ENCODE data around the gene BRICD5. TPM values are rescaled to one million over a fixed set of nuclear protein-coding genes. Genes with fewer than 3 reads are reported as not detected.

The BRICD5 gene
- total RNA-seq, 1 experiment from 2014 or later = 1.3 TPM

DNA sequence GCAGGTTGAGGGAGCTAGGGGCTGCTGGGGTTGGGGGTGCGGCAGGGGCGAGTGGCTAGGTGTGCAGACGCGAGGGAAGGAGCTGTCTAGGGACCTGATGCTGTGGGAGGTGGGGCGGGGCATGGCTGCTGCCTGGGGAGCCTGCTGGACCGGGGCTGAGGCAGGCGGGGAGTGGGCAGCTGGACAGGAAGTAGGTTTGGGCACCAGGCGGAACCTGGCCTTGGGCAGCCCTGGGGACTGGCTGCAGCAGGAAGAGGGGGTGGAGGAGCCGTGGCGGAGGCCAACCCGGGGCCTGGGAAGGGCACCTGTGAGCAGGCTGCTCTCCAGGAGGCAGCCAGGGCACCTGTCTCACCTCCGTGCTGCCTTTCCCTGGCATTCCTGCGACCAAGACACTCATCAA lies 19.7 kb upstream of the BRICD5 start:
- H3K36me3 ChIP-seq = peaks cover 80% of the 10 kb centered on the region
- no peak for DNase-seq
- no peaks in the 10 kb centered on the region for H3K27me3 ChIP-seq
- H3K4me3 ChIP-seq = no peak overlapping the region
- no peaks in the 10 kb centered on the region for H3K9me3 ChIP-seq

DNA sequence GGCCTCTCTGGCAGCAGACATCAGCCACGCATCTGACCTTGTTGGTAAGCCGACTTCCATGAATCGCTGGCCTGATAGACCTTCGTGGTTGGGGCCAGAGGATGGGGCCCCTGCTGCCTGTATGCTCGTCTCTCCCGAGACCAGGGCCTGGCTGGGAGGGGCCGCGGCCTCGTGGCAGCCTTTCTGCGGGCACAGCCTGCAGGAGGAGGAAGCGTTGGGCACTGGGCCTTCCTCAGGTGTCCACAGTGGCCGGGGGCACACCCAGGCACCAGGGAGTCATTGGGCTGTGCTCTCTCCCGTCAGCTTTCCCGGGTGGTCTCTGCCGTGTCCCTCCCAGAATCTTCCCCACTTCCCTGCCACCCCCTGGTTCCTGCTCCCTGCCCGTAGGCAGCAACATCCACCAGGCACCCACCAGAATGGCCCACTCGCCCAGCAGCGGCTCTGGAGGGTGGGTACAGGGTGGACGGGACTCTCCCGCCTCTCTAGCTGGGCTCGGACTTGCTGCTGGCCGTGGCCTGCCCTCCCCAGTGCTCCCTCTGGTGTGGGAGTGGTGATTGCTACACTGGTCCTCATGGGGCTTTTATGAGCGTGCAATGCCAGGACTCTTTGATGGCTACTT lies 19.1 kb upstream of the BRICD5 start:
- Histone ChIP-seq H3K9me3 (no peaks in the 10 kb centered on the region), H3K4me3 (no peak overlapping the region), H3K27me3 (no peaks in the 10 kb centered on the region), H3K36me3 (peaks cover 78% of the 10 kb centered on the region)
- DNase-seq = no peak

DNA sequence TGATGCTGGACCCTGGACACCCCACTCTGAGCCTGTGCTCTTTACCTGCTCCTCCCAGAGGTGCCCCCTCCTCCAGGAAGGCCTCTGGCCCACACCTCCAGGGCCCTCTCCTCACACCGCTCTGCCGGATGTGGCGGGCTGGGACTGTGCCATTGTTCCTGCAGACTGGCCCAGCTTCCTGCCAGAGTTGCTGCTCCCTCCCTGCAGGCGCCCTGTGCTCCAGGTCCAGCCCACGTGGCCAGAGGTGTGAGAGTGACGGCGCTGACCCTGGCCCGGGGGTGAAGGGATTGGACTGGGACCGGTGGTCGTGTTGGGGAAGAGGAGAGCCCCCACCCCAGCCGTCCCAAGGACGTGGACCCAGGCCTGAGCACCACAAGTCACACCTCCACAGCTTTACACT lies 18.4 kb upstream of the BRICD5 start:
- Histone ChIP-seq H3K36me3 (peaks cover 73% of the 10 kb centered on the region), H3K9me3 (no peaks in the 10 kb centered on the region), H3K4me3 (no peak overlapping the region), H3K27me3 (no peaks in the 10 kb centered on the region)
- DNase-seq = no peak

DNA sequence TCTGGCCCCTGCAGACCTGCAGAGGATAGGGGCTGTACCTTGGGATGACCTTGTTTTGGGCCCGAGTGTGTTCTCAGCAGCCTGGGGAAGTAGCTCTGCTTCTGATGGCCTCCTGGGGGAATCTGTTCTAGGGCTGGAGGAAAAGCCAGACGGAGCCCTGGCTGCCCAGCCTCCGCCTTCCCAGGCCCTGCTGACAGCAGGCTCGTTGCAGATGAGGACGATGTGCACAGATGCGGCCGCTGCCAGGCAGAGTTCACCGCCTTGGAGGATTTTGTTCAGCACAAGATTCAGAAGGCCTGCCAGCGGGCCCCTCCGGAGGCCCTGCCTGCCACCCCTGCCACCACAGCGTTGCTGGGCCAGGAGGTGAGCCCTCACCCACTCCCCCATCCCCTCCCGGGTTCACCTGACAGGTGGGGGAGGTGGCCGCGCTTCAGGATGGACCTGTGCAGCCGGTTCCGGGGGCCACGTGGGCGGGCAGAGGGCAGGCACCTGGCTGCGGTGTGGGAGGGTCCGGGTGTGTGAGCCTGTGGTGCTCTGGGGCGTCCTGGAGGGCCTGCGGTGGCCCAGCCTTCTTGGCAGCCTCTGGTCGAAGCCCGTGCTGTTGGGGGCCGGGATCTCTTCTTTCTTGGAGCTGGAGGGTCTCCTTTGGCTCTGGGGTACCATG lies 17.6 kb upstream of the BRICD5 start:
- DNase-seq = no peak
- H3K9me3 ChIP-seq = no peaks in the 10 kb centered on the region
- H3K4me3 ChIP-seq = no peak overlapping the region
- peaks cover 67% of the 10 kb centered on the region for H3K36me3 ChIP-seq
- no peaks in the 10 kb centered on the region for H3K27me3 ChIP-seq

DNA sequence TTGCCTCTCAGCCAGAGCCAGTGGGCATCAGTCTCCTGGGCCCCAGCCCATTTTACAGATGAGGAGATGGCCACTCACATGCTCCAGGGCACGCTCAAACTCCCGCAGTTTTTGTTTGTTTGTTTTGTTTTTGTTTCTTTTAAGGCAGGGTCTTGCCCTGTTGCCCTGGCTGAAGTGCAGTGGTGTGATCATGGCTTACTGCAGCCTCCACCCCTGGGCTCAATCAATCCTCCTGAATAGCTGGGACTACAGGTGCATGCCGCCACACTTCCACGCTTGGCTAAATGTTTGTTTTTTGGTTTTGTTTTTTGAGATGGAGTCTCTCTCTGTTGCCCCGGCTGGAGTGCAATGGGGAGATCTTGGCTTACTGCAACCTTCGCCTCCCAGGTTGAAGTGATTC lies 16.3 kb upstream of the BRICD5 start:
- DNase-seq = no peak
- H3K9me3 ChIP-seq = no peaks in the 10 kb centered on the region
- H3K36me3 ChIP-seq = peaks cover 54% of the 10 kb centered on the region
- H3K27me3 ChIP-seq = no peaks in the 10 kb centered on the region
- H3K4me3 ChIP-seq = no peak overlapping the region

DNA sequence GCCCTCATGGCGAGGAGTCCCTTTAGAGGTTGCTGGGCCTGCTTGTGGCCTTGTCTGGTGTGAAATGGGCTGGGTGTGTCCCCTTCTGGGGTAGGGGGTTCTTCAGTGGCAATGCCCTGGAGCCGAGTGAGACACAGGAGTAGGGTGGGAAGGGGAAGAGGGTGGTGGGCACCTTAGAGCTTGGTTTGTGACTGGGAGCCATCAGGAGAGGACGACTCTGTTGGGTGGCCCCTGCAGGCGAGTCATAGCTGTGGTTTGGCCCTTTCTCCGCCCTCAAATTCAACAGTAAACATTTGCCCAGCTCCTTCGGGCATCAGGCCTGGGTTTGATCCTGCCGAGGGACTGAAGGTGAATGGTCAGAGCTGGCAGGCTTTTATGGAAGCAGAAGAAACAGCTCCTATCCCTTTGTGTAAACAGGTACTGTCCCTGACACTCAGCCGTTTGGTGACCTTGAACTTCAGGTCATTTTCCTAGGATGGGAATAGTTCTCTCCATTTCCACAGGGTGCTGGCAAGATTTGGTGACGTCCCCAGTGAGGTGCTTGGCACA lies 15.7 kb upstream of the BRICD5 start:
- DNase-seq = peak; percentile 78
- Histone ChIP-seq H3K4me3 (no peak overlapping the region), H3K36me3 (peaks cover 48% of the 10 kb centered on the region), H3K9me3 (no peaks in the 10 kb centered on the region), H3K27me3 (no peaks in the 10 kb centered on the region)

DNA sequence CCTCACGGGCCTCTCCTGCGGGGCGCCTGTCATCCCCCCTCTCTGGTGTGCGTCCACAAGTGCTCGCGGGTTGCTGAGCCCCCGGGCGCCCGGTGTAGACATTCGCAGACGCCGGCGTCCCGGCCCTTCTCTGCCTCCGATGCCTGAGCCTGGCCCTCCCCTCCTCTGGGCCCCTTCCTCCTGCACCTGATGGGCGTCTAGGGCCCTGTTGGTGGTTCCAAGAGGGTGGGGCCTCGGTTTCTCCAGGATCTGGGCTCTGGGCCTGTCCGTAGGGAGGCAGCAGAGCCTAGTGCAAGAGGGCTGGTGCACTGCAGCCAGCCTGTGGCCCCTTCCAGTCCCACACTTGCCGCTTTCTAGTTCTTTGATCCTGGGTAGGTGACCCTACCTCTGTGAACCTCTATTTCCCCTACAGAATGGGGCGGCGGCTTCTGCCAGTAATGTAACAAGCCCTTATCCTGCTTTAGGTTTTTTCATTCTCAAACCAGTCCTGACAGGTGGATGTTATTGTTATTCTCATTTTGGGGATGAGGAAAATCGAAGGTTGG lies 13.4 kb upstream of the BRICD5 start:
- Histone ChIP-seq H3K9me3 (no peaks in the 10 kb centered on the region), H3K36me3 (peaks cover 28% of the 10 kb centered on the region), H3K4me3 (peak overlapping the region; percentile 89), H3K27me3 (no peaks in the 10 kb centered on the region)
- peak; percentile 66 for DNase-seq

DNA sequence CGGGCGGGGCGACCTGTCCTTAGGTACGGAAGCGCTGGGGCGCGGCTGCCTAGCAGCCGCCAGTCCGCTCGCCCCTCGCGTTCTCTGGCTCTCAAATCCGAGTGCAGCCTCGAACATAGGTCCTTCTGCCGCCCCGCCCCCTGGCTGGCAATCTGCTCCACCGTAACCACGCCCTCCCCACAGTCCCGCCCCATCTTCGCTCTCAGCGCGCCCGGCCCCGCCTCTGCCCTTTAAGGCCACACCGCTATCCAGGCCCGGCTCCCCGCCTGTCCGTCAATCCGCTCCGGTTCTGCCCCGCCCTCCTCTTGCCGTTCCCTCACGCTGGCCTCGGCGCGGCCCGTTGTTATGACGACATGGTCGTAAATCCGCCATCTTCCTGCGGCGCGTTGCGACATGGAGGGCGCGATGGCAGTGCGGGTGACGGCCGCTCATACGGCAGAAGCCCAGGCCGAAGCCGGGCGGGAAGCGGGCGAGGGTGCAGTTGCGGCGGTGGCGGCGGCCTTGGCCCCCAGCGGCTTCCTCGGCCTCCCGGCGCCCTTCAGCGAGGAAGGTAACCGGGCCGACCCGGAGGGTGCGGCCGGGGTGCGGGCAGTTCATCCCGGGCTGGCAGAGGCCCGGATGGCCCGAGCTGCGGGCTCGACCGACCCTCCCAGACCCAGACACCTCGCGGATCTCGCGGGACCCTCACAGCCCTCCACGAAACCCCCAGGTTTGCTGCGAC lies 12.7 kb upstream of the BRICD5 start, which contains the start of gene E4F1:
TSS of gene E4F1 (plus strand) at position 371 of the 721 bp plus-strand sequence. CDS start at position 394, 23 bp downstream.
- Histone ChIP-seq H3K9me3 (no peaks in the 10 kb centered on the region), H3K27me3 (no peaks in the 10 kb centered on the region), H3K4me3 (peak within 1 kb of the TSS; percentile 89), H3K36me3 (peaks cover 22% of the 10 kb centered on the region)
- peak; percentile 100 for DNase-seq

DNA sequence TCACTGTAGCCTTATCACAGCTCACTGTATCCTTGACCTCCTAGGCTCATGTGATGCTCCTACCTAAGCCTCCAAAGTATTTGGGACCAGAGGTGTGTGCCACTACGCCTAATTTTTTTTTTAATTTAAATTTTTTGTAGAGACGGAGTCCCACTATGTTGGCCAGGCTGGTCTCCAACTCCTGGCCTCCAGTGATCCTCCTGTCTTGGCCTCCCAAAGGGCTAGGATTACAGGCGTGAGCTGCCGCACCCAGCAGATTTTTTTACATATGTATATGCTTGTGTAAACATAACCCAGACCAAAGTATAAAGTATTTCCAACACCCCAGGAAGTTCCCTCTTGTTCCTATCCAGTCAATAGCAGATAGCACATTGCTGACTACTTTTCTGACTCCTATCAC lies 5.7 kb upstream of the BRICD5 start:
- Histone ChIP-seq H3K4me3 (no peak overlapping the region), H3K36me3 (peaks cover 24% of the 10 kb centered on the region), H3K27me3 (no peaks in the 10 kb centered on the region), H3K9me3 (no peaks in the 10 kb centered on the region)
- DNase-seq = no peak

DNA sequence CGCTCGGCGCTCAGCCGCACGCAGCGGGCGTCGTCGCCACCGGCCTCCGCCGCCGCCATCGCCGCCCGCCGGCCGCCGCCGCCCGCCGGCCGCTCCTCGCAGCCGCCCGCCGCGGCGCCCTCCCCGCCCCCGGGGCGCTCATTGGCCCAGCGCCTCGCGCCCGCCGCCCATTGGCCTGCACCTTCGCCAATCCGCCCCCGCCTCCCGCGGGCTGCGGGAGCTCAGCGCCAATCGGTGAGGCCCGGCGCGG lies 4.0 kb upstream of the BRICD5 start, which contains the start of gene PGP:
TSS of gene PGP (minus strand) at position 122 of the 250 bp plus-strand sequence. CDS start at position 59, 63 bp downstream.
- Histone ChIP-seq H3K9me3 (no peaks in the 10 kb centered on the region), H3K36me3 (peaks cover 31% of the 10 kb centered on the region), H3K4me3 (peak within 1 kb of the TSS; percentile 69), H3K27me3 (no peaks in the 10 kb centered on the region)
- no peak for DNase-seq

DNA sequence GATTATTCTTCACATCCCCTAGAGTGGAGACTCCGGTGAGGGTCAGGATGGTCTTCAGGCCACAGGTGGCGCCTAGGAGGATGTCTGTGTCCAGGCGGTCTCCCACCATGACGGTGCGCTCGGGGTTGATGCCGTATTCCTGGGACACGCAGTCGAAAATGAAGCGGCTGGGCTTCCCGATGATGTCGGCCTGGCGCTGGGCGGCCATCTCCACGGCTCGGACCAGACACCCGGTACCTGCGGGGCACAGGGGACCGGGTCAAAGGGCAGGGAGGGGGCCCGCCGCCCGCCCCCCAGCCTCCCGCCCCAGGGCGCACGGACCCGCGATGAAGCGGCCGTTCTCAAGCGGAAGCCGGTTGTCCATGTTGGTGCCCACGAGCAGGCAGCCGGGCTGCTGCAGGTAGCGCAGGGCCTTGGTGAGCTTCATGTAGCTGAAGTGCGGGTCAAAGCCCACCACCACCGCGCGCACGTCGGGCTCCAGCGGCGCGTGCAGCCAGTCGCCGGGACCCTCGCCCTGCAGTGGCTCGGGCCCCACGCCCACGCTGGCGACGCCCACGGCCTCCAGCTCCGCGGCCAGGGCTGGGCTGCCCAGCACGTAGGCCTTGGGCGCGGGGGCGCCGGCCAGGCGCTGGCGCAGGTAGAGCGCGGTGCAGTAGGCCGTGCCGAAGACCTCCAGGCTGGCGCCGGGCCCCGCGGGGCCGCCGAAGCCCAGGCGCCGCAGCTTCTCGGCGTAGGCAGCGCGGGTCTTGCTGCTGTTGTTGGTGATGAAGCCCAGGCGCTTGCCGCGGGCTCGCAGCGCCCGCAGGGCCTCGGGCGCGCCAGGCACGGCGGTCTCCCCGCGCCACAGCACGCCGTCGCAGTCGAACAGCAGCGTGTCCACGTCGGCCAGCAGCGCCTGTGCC lies 3.4 kb upstream of the BRICD5 start:
- no peaks in the 10 kb centered on the region for H3K27me3 ChIP-seq
- no peaks in the 10 kb centered on the region for H3K9me3 ChIP-seq
- H3K36me3 ChIP-seq = peaks cover 35% of the 10 kb centered on the region
- no peak for DNase-seq
- peak overlapping the region; percentile 52 for H3K4me3 ChIP-seq

DNA sequence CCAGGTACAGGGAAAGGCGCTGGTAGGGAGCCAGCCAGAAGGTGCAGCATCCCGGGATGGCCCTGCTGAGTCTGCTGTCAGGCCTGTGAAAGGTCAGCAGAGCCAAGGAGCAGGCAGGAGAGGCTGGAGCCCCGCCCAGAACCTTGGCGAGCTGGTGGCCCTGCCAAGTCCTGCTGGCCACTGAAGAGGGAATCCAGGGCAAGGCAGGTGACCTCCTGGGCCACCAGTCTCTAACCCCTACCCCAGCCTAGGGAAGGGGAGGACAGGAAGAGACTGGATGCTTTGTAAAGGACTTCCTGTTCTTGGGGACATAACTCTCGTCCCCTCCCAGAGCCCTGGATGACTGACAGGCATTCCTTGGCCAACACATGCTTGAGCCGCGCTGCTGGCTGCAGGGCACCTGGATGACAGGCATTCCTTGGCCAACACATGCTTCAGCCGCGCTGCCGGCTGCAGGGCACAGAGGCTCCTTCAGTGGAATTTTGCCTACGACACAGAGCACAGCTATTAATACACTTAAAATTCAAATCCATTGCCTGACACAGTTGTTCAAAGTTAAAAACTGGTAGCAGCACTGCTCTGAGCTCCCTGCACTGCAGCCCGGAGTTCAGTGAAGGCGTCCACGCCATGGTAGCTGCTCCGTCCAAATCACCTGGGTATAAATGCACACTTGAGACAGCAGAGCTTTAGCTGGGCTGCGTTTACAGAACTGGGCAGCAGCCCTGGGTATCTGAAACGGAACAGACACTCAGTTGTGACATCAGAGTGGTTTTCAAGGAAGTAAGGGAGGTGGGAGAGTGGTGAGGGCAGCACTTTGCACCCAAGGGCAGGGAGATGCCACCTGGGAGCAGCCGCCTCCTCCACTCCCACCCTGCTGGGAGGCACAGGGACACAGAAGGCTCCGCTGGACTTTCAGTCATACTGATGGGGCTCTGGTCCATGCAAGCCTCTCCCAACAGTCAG lies 2.0 kb upstream of the BRICD5 start:
- Histone ChIP-seq H3K4me3 (peak overlapping the region; percentile 52), H3K36me3 (peaks cover 49% of the 10 kb centered on the region), H3K27me3 (no peaks in the 10 kb centered on the region), H3K9me3 (no peaks in the 10 kb centered on the region)
- no peak for DNase-seq

DNA sequence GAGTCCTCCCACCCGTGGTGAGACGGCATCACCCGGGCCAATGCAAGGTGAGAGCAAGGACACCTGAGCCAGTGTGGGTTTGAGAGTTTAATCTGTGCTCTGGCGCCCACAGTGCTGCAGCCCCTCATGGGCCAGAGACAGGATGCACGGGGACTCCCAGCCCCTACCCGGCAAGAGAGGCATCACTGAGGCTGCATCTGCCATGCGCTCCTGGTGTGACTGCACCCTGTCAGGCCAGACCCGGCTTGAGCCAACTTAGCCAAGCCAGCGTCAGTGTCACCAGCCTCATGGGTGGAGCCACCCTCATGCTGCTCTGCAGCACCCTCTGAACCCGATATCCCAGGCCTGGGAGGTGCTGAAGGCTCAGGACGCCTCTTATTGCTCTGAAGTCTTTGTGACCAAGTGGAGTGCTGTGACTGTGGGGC lies 1.3 kb upstream of the BRICD5 start:
- Histone ChIP-seq H3K27me3 (no peaks in the 10 kb centered on the region), H3K4me3 (no peak overlapping the region), H3K9me3 (no peaks in the 10 kb centered on the region), H3K36me3 (peaks cover 56% of the 10 kb centered on the region)
- no peak for DNase-seq

DNA sequence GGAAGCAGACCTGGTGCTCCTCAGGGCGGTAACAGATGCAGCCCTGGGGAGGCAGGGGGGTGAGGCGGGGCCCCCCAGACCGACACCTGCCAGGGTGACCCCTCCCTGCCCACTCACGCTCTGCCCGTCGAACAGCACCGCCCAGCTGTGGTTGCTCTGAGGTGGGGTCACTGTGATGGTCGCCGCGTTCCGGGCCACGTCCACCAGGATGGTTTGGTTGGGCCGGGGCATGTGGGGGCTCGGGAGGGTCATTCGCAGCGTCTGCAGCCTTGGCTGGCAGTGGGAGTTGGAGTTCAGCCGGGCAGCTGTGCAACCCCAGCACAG lies 692 bp downstream of the BRICD5 start:
- peaks cover 62% of the 10 kb centered on the region for H3K36me3 ChIP-seq
- no peaks in the 10 kb centered on the region for H3K27me3 ChIP-seq
- no peak overlapping the region for H3K4me3 ChIP-seq
- no peak for DNase-seq
- no peaks in the 10 kb centered on the region for H3K9me3 ChIP-seq

DNA sequence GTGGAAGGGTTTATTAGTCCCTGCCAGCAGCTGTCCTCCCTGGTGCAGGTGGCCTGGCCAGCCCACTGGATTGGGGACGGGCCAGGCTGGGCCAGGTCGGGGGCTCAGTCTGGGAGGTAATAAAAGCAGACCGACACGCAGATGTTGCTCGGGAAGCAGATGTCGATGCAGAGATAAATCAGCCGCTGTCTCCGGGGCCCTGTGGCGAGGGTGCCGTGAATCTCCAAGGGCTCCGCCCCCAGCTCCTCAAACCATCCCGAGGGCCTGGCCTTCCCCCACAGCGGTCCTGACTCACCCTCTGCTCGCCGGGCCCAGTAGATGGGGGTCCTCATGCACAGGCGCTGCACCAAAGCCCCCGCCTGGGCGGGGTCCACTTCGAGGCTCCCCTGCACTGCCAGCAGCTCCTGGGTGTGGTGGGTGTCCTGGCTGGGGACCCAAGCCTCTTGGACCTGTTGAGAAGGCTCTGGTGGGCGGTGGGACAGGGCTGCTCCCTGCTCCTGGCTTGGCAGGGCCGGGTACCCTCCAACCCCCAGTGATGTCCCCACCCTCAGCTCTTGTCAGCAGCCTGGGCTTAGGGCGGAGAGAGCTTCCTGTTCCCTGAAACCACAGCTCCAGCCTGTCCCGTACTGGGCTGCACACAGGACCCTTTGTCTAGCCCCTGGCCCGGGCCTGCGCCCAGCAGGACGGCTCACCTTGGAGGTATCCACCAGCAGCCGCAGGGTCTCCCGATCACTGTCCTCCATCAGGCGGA lies 1.2 kb downstream of the BRICD5 start:
- Histone ChIP-seq H3K9me3 (no peaks in the 10 kb centered on the region), H3K27me3 (no peaks in the 10 kb centered on the region), H3K4me3 (no peak overlapping the region), H3K36me3 (peaks cover 62% of the 10 kb centered on the region)
- DNase-seq = no peak
